Stimulated activated naive CD8-positive, alpha-beta T cell treated with anti-CD3 and anti-CD28 coated beads, Interleukin-15, Interleukin-2, amounts not matched to agents 100 ng/mL and 50 ng/mL, for 24 hours (primary cell): ENCODE results near the gene MPHOSPH9.

Experiments used
- H3K27ac Mint-ChIP-seq: one replicate; pipeline ENCODE4 v1.8.0; 2021; ENCODE audit warnings: mild to moderate bottlenecking, mixed read lengths
- H3K27me3 Mint-ChIP-seq: one replicate; pipeline ENCODE4 v1.8.0; 2021; ENCODE audit warnings: mixed read lengths
- H3K36me3 Mint-ChIP-seq: one replicate; pipeline ENCODE4 v1.8.0; 2021; ENCODE audit warnings: low read depth, mixed read lengths
- H3K4me1 Mint-ChIP-seq: one replicate; pipeline ENCODE4 v1.8.0; 2021; ENCODE audit warnings: low read depth, mixed read lengths
- H3K4me3 Mint-ChIP-seq: one replicate; pipeline ENCODE4 v1.8.0; 2021; ENCODE audit warnings: mild to moderate bottlenecking, mixed read lengths
- H3K9me3 Mint-ChIP-seq: one replicate; pipeline ENCODE4 v1.8.0; 2021; ENCODE audit warnings: mixed read lengths

The MPHOSPH9 gene

GRCh38 chr12:123139926-123140675 is 92.8 kb downstream of the MPHOSPH9 start:
- peak overlapping the region; percentile 21 for H3K27ac Mint-ChIP-seq

GRCh38 chr12:123135688-123136087 is 97.3 kb downstream of the MPHOSPH9 start:
- no peak overlapping the region for H3K4me3 Mint-ChIP-seq
- peaks cover 50% of the 10 kb centered on the region for H3K4me1 Mint-ChIP-seq
- H3K27ac Mint-ChIP-seq, result no peak overlapping the region
- H3K36me3 Mint-ChIP-seq, result peaks cover 10% of the 10 kb centered on the region
- no peaks in the 10 kb centered on the region for H3K9me3 Mint-ChIP-seq
- no peaks in the 10 kb centered on the region for H3K27me3 Mint-ChIP-seq

More at GRCh38 chr12:123139926-123140675, 92.8 kb downstream of the MPHOSPH9 start:
- H3K36me3 Mint-ChIP-seq, result peaks cover 10% of the 10 kb centered on the region
- H3K27me3 Mint-ChIP-seq, result no peaks in the 10 kb centered on the region
- peaks cover 47% of the 10 kb centered on the region for H3K4me1 Mint-ChIP-seq
- H3K4me3 Mint-ChIP-seq, result no peak overlapping the region
- no peaks in the 10 kb centered on the region for H3K9me3 Mint-ChIP-seq

GRCh38 chr12:123134826-123135225 is 98.1 kb downstream of the MPHOSPH9 start:
- H3K4me3 Mint-ChIP-seq, result no peak overlapping the region
- H3K36me3 Mint-ChIP-seq, result peaks cover 10% of the 10 kb centered on the region
- H3K9me3 Mint-ChIP-seq, result no peaks in the 10 kb centered on the region
- peaks cover 45% of the 10 kb centered on the region for H3K4me1 Mint-ChIP-seq
- H3K27ac Mint-ChIP-seq, result no peak overlapping the region
- no peaks in the 10 kb centered on the region for H3K27me3 Mint-ChIP-seq

- Mint-ChIP-seq H3K27me3 (no peaks in the 10 kb centered on the region), H3K4me3 (no peak overlapping the region), H3K36me3 (peaks cover 10% of the 10 kb centered on the region), H3K27ac (no peak overlapping the region), H3K9me3 (no peaks in the 10 kb centered on the region), H3K4me1 (peaks cover 40% of the 10 kb centered on the region)
These were observed 98.7 kb downstream of the MPHOSPH9 start for GRCh38 chr12:123134271-123134671.

GRCh38 chr12:123133701-123134100 is 99.2 kb downstream of the MPHOSPH9 start:
- no peak overlapping the region for H3K27ac Mint-ChIP-seq
- H3K4me1 Mint-ChIP-seq, result peaks cover 40% of the 10 kb centered on the region
- no peaks in the 10 kb centered on the region for H3K9me3 Mint-ChIP-seq
- no peaks in the 10 kb centered on the region for H3K27me3 Mint-ChIP-seq
- H3K4me3 Mint-ChIP-seq, result no peak overlapping the region
- H3K36me3 Mint-ChIP-seq, result peaks cover 10% of the 10 kb centered on the region

GRCh38 chr12:123132951-123133619 is 99.9 kb downstream of the MPHOSPH9 start:
- peak overlapping the region; percentile 61 for H3K27ac Mint-ChIP-seq
- peaks cover 10% of the 10 kb centered on the region for H3K36me3 Mint-ChIP-seq
- H3K4me1 Mint-ChIP-seq, result peaks cover 40% of the 10 kb centered on the region
- no peaks in the 10 kb centered on the region for H3K9me3 Mint-ChIP-seq
- no peaks in the 10 kb centered on the region for H3K27me3 Mint-ChIP-seq
- no peak overlapping the region for H3K4me3 Mint-ChIP-seq

- H3K36me3 Mint-ChIP-seq, result peaks cover 10% of the 10 kb centered on the region
- H3K4me3 Mint-ChIP-seq, result peak overlapping the region; percentile 36
- H3K4me1 Mint-ChIP-seq, result peaks cover 43% of the 10 kb centered on the region
- H3K9me3 Mint-ChIP-seq, result no peaks in the 10 kb centered on the region
- H3K27ac Mint-ChIP-seq, result peak overlapping the region; percentile 55
- H3K27me3 Mint-ChIP-seq, result no peaks in the 10 kb centered on the region
These were observed 101.0 kb downstream of the MPHOSPH9 start for GRCh38 chr12:123131879-123132402.

GRCh38 chr12:123131291-123131832 is 101.6 kb downstream of the MPHOSPH9 start:
- Mint-ChIP-seq H3K4me3 (peak overlapping the region; percentile 30), H3K4me1 (peaks cover 49% of the 10 kb centered on the region), H3K36me3 (peaks cover 8% of the 10 kb centered on the region), H3K27me3 (no peaks in the 10 kb centered on the region), H3K27ac (peak overlapping the region; percentile 55), H3K9me3 (no peaks in the 10 kb centered on the region)

- H3K4me3 Mint-ChIP-seq, result no peak overlapping the region
- H3K27ac Mint-ChIP-seq, result no peak overlapping the region
- H3K27me3 Mint-ChIP-seq, result no peaks in the 10 kb centered on the region
- H3K36me3 Mint-ChIP-seq, result no peaks in the 10 kb centered on the region
- H3K9me3 Mint-ChIP-seq, result no peaks in the 10 kb centered on the region
- H3K4me1 Mint-ChIP-seq, result peaks cover 45% of the 10 kb centered on the region
These were observed 103.3 kb downstream of the MPHOSPH9 start for GRCh38 chr12:123129621-123130020.

GRCh38 chr12:123127182-123127495 is 105.8 kb downstream of the MPHOSPH9 start:
- H3K4me1 Mint-ChIP-seq, result peaks cover 42% of the 10 kb centered on the region
- H3K27ac Mint-ChIP-seq, result no peak overlapping the region
- no peaks in the 10 kb centered on the region for H3K36me3 Mint-ChIP-seq
- H3K27me3 Mint-ChIP-seq, result no peaks in the 10 kb centered on the region
- no peaks in the 10 kb centered on the region for H3K9me3 Mint-ChIP-seq
- H3K4me3 Mint-ChIP-seq, result no peak overlapping the region

GRCh38 chr12:123126294-123127181 is 106.4 kb downstream of the MPHOSPH9 start:
- H3K27ac Mint-ChIP-seq, result peak overlapping the region; percentile 0
- no peak overlapping the region for H3K4me3 Mint-ChIP-seq
- no peaks in the 10 kb centered on the region for H3K9me3 Mint-ChIP-seq
- H3K4me1 Mint-ChIP-seq, result peaks cover 42% of the 10 kb centered on the region
- no peaks in the 10 kb centered on the region for H3K27me3 Mint-ChIP-seq
- H3K36me3 Mint-ChIP-seq, result no peaks in the 10 kb centered on the region

- Mint-ChIP-seq H3K4me3 (no peak overlapping the region), H3K4me1 (peaks cover 61% of the 10 kb centered on the region), H3K27ac (peak overlapping the region; percentile 10)
These were observed 110.3 kb downstream of the MPHOSPH9 start for GRCh38 chr12:123122626-123123025.

GRCh38 chr12:123121670-123122069 is 111.3 kb downstream of the MPHOSPH9 start:
- Mint-ChIP-seq H3K36me3 (no peaks in the 10 kb centered on the region), H3K4me1 (peaks cover 62% of the 10 kb centered on the region), H3K4me3 (no peak overlapping the region), H3K9me3 (no peaks in the 10 kb centered on the region), H3K27me3 (no peaks in the 10 kb centered on the region), H3K27ac (no peak overlapping the region)

More at GRCh38 chr12:123122626-123123025, 110.3 kb downstream of the MPHOSPH9 start:
- Mint-ChIP-seq H3K27me3 (no peaks in the 10 kb centered on the region), H3K36me3 (no peaks in the 10 kb centered on the region), H3K9me3 (no peaks in the 10 kb centered on the region)

- H3K4me1 Mint-ChIP-seq, result peaks cover 65% of the 10 kb centered on the region
- H3K27me3 Mint-ChIP-seq, result no peaks in the 10 kb centered on the region
- no peak overlapping the region for H3K4me3 Mint-ChIP-seq
- H3K27ac Mint-ChIP-seq, result peak overlapping the region; percentile 49
- no peaks in the 10 kb centered on the region for H3K36me3 Mint-ChIP-seq
- no peaks in the 10 kb centered on the region for H3K9me3 Mint-ChIP-seq
These were observed 112.3 kb downstream of the MPHOSPH9 start for GRCh38 chr12:123120452-123121166.
